ENCODE data around the gene ABHD8.
"Not testable (repeated sequence)": the region's sequence is repeated elsewhere in the genome, so short reads cannot be mapped to it uniquely, and the experiment has no call there.

ABHD8 gene

DNA sequence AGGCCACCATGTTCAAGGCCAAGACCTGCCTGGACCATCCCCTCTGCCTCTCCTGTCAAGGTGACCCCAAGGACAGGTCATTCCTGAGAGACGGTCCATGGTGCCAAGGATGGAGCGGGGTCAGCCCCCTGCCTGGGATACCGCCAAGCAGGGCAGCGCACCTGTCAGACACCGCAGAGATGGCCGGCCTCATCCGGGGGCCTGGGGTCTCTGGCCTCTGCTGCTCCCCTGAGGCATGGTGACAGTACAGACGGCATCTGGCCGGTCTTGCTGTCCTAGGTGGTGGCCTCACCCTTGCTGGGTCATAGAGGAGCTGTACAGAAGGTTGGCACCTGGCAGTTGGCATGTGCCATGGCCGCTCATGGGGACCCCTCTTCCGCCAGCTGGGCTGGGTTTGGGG lies 17.2 kb upstream of the ABHD8 start:
- no peak for DNase-seq

DNA sequence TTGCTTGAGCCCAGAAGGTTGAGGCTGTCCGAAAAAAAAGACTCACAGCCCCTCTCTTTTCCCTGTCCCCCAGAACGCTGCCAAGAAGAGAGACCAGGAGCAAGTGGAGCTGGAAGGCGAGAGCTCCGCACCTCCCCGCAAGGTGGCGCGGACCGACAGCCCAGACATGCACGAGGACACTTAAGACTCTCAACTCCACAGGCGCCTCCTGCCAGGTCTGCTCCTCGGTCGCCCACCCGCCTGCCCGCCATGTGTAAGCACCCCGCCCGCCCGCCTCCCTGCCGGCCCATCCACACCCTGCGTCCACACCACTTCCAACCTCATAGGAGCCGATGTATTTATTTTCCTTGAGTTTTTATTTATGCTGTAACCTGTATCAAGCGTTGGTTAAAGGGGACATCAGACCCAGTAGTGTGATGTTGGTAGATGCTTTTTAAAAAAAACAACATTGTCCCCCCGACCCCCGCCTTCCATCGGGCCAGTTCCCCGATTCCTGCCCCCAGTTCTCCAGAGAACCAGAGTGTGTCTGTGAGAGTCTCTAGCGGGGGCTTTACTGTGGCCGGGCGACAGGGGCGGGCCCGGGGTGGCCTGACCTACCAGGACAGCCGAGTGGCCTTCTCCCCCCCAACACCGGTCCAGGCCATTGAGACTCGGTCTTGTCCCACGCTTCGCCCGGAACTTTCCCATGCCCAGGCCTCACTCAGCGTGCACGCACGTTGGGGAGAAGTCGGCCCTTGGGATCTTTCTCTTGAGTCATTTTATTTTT lies 16.4 kb upstream of the ABHD8 start:
- no peak for DNase-seq

DNA sequence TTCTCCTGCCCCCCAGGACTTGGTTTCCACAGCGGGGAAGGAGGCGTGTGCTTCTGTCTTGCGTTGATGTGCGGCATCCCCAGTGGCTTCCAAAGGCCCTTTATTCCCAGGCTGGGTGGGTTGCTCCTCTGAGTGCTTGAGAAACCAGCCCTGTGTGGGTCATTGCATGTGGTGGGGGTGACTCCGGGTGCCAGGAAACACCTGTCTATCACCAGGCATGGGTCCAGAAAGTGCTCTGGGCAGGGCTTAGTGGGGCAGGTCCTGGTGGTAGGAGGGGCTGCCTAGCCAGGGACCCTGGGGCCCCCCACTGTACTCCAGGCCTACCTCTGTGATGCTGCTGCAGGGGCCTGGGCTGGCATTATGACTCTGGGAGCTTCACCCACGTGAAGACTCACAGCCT lies 15.7 kb upstream of the ABHD8 start:
- no peak for DNase-seq

DNA sequence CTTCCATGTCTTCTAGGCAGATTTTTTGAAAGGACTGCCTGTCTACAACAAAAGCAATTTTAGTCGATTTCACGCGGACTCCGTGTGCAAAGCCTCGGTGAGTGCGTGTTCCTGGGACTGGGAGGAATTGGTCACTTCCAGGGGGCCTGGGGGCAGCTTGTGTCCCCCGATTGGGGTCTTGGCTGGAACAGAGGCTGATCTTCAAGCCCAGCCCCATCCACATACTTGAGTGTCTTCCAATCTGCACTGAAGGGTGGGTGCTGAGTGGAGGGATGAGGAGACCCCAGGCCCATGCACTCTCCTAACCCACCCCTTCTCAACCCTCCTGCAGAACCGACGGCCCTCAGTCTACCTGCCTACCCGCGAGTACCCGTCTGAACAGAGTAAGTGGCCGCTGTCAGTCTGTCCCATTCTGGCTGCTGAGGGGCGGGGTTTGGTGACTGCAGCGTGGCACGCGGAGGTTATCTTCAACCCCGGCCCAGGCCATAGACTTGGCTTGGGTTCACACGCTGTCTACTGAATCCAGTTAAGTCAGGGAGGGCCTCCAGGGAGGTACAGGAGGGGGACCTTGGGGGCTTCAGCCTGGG lies 10.9 kb upstream of the ABHD8 start:
- DNase-seq: no peak

DNA sequence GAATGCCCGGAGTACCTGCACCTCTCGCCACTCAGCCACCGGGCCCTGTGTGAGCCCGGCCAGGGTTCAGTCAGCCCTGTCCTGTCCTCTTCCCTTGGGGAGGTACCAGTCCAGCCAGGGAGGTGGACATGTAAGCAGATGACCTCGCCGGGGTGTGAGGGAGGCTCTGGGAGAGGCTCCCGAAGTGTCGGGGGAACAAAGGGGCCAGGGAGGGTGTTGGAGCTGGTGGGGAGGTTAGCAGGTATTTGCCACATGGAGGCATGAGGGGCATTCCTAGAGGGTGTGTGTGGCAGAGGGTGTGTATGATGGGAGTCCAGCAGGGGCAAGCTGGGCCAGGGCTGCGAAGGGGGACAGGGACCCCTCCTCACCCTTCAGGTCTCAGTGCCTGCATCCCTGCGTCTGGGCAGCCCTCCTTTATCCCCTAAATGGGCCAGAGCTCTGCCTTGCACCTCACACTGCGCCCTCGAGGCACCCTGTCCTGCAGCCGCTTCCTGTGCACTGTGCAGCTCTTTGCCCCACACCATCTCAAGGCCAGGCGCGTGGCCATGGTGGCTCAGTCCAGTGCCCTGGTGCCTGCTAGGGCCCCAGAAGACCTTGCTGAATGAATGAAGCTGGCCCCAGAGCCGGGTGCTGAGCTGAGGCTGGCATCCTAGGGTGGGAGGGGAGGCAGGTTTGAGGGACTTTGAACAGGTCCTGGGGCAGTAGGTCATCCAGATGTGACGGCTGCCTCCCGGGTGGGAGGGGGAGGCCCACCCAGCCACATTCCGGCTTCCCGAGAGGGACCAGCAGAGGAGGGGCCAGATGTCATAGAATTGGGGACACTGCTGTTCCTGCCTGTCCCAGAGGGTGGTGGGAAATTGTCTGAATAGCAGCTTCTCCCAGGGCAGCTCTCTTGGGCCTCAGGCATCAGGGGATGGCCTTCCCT lies 9.2 kb upstream of the ABHD8 start:
- no peak for DNase-seq

DNA sequence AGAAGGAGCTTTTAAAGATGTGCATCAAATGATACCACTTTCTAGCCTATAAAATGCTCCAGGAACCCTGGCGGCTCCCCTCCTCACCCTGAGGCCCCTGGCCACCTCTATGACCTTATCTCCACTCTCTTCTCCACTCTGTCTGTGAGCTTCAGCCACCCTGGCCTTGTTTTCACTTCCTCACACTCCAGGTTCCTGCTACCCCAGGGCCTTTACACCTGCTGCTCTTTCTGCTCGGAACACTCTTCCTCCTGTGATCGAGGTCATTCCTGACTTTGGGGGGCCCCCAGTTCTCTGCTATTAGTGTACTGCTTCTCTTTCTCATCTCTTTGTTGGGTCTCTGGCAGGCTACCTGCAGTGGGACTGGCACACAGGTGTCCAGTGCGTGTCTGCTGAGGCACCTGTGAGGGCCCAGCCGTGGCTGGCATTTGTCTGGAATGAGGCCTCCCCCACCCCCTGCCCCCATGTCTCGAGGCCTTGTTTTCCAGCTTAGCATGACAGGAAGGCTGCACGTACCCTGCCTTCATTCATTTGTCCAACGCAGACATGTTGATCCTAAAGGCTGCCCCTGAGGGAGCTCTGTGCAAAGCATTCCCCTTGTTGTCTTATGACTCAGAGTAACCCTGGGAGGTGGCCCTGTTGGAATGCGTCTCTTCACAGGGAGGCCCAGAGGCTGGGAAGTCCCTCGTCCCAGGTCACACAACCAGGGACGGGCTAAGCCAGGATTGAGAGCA lies 8.4 kb upstream of the ABHD8 start:
- DNase-seq: no peak

DNA sequence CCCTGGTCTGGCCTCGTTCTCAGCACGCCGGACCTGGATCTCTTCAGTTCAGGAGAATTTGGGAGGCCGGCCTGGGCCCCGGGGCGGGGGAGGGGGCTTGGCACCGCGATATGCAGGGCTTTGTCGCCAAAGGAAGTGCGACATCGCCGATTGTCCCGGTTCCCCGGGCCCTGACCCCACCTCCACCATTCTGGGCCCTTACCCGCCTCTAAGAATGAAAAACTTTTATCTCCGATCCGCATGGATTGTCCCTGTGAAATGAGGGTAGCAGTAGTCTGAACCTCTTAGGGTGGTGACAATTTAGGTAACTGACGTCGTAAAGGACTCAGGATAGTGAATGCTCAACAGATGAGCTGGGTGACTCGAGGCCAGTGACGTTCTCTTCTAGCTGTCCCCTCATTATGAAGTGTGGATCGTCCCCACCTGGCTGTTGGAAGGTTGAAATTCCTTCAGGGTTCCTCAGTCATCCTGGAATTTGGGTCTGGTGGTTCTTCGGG lies 6.8 kb upstream of the ABHD8 start:
- no peak for DNase-seq

DNA sequence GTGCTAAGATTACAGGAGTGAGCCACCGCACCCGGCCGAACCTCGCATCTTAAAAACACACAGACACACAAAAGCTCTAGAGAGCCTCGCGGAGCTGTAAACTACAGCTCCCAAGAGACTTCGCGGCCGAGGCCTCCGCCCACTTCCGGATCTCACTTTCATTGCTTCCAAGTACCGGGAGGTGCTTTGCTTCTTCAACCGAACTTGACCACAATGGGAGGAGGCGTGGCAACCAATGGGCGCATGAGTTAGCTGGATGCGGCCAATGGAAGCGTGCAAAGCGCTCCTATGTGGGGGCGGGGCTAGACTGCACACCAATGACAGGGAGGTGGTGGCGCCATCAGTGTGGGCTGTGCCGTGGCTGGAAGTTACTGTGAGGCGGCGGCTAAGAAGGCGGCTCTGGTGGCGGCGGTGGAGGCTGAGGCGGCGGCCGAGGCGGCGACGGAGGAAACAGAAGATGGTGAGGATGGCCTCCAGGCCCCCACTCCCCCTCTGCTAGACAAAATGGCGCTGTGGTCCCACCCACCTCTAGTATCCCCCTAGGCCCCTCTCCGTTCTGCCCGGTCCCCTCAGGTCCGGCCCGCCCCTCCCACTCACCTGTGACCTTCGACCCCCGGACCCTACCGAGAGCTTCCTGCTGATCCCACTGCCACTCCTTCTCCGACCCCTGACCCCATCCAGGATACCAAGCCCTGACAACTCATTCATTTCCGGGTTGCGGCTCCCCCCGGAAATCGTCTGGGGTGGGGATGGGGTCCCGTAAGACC lies 6.2 kb upstream of the ABHD8 start, which contains the start of gene DDA1:
DDA1 (plus strand) TSS at position 366 of the 767 bp plus-strand sequence; CDS start at position 458, 92 bp downstream.
- peak; percentile 100 for DNase-seq

DNA sequence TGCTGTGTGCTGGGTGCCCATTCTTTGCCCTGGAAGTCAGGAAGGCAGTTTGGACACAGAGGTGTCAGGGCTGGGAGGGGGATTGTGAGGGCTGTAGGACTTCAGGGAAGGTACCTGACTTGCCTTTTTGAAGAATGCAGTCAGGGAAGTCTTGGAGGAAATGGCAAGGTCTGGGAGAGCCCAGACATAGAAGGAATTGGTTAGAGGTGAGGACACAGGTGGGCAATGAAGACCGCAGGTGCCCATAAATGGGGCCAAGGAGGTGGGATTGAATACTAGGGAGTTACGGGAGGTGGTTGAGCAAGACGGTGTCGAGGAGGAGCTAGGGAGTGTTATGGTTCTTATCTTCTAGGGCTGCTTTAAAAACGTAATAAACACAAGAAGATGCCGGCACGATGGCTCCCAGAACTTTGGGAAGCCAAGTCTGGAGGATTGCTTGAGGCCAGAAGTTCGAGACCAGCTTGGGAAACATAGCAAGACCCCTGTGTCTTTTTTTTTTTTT lies 4.7 kb upstream of the ABHD8 start:
- DNase-seq: no peak

DNA sequence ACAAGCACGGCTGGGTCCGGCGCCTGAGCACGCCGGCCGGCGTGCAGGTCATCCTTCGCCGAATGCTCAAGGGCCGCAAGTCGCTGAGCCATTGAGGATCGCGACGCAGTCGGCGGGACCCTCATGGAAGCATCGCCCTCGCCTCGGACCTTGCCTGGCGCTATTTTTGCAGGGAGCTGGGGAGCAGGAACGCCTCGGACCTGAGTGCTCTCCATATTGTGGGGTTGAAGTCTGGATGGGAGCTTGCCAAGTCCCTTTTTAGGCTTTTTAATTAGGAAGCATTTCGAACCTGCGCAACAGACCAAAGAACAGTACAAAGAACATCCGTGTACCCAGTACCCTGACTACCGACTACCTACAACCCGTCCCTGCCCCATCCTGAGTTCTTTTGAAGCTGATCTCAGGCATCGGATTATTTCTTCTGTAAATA lies 3.1 kb upstream of the ABHD8 start:
- DNase-seq: no peak

DNA sequence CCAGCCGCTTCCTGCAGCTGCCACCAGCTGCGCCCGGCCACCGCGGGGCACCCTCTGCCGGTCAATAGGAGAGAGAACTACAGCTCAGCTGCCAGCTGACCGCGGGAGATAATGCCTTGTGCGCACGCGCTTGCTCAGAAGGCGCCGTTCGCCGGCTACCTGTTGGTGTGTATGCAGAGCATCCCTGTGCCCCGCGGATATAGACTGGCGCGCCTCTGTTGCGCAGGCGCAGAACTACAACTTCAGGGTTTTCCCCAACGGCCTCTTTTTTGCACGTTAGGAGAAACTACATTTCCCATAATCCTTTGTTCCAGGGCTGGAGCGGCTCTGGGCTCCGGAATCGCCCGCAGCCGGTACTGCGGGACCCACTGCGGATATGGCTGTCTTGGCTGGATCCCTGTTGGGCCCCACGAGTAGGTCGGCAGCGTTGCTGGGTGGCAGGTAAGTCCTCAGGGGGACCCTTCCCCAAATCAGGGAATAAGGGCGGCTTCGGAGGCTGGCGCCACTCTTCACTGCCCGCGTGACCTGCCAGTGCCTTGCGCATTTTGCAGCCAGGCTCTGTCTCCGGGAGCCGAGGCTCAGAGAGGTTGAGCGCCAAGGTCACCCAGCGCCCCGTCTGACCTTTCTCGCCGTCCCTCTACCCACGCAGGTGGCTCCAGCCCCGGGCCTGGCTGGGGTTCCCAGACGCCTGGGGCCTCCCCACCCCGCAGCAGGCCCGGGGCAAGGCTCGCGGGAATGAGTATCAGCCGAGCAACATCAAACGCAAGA lies 2.5 kb upstream of the ABHD8 start, which contains the start of gene MRPL34:
MRPL34 (plus strand) TSS at position 356 of the 768 bp plus-strand sequence; CDS start at position 377, 21 bp downstream.
- peak; percentile 98 to 99 for DNase-seq

DNA sequence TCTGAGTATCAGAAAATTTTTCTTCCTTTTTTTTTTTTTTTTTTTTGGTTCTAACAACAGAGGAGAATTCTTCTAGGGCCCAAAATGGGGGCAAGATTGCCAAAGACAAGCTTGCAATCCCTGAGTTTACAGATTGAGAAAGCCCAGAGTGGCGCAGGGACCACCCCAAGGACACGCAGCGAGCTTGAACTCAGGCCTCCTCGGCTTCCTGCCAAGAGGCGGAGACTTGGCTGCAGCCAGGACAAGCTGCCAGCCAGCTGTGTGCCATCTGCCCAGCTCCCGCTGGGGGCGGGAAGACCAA lies 1.9 kb upstream of the ABHD8 start:
- no peak for DNase-seq

DNA sequence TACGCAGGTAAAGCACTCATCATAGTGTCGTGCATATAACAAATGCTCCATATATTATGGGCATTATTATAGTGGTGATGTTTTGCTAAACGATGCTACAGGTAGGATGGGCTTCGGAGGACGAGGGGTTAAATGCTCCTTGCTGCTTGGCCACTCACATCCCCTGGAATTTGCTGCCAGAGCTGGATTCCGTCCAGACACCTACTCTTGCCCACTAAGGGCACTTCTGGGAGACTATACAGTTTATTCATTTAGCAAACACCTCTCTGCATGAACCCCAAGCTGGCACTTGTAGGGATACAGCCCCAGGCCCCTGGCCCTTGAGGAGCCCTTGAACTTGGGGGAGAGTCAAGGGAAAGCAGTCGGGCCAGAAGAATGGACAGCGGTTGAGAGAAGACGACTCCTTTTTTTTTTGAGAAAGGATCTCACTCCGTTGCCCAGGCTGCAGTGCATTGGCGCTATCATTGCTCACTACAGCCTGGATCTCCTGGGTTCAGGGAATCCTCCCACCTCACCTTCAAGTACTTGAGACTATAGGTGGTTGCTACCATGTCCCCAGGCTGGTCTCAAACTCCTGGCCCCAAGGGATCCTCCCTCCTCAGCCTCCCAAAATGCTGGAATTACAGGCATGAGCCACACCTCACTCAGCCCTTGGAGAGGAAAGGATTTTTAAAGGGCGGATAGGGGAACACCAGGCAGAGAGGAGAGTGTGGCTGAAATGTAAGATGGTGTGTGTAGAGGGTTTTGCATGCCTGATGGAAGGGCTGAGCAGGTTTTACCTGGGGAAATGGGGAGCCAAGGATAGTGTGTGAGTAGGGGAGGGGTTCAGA lies 1.4 kb upstream of the ABHD8 start:
- DNase-seq: no peak

DNA sequence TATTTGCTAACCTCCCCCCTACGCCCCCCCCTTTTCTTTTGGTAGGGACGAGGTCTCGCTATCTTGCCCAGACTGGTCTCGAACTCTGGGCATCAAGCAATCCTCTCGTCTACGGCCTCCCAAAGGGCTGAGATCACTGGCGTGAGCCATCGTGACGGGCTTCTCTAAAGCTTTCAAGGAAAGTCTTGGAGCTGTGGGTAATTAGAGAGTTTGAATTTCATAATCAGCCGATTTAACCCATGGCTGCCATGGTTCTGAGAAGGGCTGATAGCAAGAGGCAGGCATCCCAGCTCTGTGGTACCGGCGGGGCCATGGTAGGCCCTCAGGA lies 679 bp upstream of the ABHD8 start:
- no peak for DNase-seq

DNA sequence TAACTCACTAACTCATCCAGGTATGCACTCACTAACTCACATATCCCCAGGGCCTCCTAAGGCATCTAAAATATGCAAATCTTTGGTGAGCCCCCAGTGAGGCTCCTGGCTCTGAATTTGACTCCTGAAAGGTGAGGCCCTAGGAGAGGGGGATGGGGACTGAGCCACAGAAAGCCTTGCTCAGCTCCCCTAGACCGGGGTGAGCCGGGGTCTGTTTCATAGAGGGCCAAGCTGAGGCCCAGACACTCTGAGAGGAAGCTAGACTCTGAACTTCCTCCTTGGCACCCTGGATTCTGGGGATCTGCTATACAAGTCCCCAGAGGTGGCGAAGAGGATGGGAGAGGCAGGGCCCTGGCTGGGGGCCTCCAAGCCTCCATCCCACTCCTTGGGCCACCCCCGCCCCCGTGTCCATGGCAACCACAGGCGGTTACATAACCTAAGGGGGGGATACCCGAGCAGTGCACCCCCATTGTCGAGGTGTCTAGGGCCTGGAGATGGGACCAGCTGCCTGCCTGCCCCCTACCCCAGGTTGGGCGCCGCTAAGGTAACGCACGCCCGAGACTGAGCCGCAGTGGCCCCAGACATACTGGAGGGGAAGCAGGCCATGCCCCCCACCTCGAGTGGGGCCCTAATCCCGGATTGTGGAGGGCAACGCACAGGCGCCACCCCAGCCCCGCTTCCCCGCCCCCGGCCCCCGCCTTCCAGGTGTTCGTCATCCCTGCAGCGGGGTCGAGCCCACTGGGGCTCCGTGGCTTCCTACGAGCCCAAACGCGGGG lies 646 bp downstream of the ABHD8 start:
- DNase-seq: peak; percentile 57 to 66

DNA sequence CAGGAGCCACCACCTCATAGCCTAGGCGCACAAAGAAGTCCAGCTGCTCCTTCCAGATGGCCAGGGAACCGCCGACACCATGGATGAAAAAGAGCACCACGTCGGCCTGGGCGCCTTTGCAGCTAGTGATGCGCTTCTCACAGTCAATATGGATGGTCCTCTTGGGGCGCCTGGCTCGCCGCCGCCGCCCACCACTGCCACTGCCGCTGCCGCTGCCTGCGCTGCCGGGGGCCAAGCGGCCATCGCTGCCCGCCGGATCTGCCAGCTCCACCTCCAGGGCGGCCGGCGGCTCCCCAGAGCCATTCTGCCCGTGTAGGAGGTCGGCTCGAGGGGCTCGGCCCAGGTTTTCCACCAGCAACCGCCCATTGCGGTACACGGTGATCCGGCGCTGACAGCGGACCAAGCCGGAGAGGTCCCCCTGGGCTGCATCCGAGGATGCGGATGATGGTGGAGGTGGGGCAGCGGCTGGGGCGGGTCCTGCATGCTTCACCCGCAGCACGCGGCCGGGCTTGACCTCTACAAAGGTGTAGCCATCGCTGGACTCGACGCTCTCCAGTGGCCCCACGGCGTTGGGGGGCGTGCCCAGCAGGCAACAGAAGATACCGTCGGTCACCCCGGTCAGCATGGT lies 2.1 kb downstream of the ABHD8 start:
- DNase-seq: no peak

DNA sequence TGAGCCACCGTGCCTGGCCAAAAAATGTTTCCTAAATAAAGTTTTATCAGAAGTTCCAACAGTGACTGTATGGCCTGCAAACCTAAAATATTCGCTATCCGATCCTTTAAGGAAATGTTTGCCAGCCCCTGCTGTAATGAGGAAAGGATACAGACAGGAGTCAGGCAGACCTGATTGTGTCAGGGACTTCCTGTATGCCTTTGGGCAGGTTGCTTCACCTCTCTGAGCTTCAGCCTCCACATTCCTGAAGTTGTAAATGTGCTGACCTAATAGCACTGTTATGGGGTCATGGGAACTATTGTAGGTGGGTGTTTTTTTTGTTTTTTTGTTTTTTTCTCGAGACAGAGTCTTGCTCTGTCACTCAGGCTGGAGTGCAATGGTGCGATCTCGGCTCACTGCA lies 6.2 kb downstream of the ABHD8 start:
- DNase-seq: no peak

DNA sequence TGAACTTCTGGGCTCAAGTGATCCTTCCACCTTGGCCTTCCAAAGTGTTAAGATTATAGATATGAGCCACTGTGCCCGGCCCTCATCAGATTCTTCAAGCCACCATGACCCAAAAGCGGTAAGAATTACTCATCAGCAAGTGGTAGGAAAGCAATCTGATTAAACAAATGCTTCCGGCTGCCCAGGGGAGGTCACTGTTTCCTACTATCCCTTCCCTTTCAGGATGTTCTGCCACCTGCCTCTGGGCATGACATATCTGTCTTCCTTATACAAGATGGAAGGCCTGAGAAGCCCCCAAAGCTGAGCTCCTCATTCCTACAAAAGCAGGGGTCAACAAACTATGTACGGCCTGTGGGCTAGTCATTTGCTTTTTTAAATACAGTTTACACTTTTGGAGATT lies 7.0 kb downstream of the ABHD8 start:
- peak in 1 of 2 donors; percentile 9 for DNase-seq

DNA sequence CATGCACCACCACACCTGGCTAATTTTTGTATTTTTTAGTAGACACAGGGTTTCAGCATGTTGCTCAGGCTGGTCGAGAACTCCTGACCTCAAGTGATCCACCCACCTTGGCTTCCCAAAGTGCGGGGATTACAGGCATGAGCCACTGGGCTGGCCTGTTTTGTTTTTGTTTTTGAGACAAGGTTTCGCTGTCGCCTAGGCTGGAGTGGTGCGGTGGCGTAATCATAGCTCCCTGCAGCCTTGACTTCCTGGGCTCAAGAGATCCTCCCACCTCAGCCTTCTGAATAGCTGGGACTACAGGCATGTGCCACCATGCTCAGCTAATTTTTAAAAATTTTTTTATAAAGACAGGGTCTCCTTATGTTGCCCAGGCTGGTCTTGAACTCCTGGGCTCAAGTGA lies 7.7 kb downstream of the ABHD8 start:
- not testable (repeated sequence) for DNase-seq
